HG02970 (cell line): ENCODE data around the gene BOLA1.
"Not testable (repeated sequence)": the region's sequence is repeated elsewhere in the genome, so short reads cannot be mapped to it uniquely, and the experiment has no call there.

Experiments
- ATAC-seq: cut with Tn5 transposase; IDR thresholded peaks from one replicate; pipeline ENCODE4 v1.9.1; 2021; ENCODE audit warnings: mild to moderate bottlenecking, moderate library complexity, moderate number of reproducible peaks; ENCODE audit not compliant: unreplicated experiment, low FRiP score

BOLA1 gene

GRCh38 chr1:149927563-149928400 is 28.4 kb downstream of the BOLA1 start, which contains the start of gene SF3B4:
Gene SF3B4 (minus strand): TSS chr1:149927803. CDS start chr1:149927759, 44 bp downstream.
- peak; percentile 85 for ATAC-seq

- no peak for ATAC-seq
Measured at GRCh38 chr1:149928401-149928724, 29.0 kb downstream of the BOLA1 start.

- no peak for ATAC-seq
Measured at GRCh38 chr1:149929856-149930255, 30.5 kb downstream of the BOLA1 start.

GRCh38 chr1:149931212-149931790 is 31.9 kb downstream of the BOLA1 start:
- no peak for ATAC-seq

GRCh38 chr1:149932474-149932873 is 33.1 kb downstream of the BOLA1 start:
- ATAC-seq = no peak

GRCh38 chr1:149933208-149933607 is 33.8 kb downstream of the BOLA1 start:
- ATAC-seq = no peak

GRCh38 chr1:149934356-149934755 is 35.0 kb downstream of the BOLA1 start:
- ATAC-seq = no peak

GRCh38 chr1:149936170-149936991 is 37.0 kb downstream of the BOLA1 start, which contains the start of gene MTMR11:
Gene MTMR11 (minus strand): TSS chr1:149936879. CDS start chr1:149936647, 232 bp downstream.
- ATAC-seq = no peak

- no peak for ATAC-seq
Measured at GRCh38 chr1:149936992-149937705, 37.8 kb downstream of the BOLA1 start.

GRCh38 chr1:149937759-149938158 is 38.4 kb downstream of the BOLA1 start:
- no peak for ATAC-seq

GRCh38 chr1:149938668-149939003 is 39.3 kb downstream of the BOLA1 start:
- ATAC-seq = not testable (repeated sequence)

- ATAC-seq = no peak
Measured at GRCh38 chr1:149940427-149940826, 41.1 kb downstream of the BOLA1 start.

- no peak for ATAC-seq
Measured at GRCh38 chr1:149942207-149942606, 42.8 kb downstream of the BOLA1 start.

- no peak for ATAC-seq
Measured at GRCh38 chr1:149942885-149943284, 43.5 kb downstream of the BOLA1 start.

GRCh38 chr1:149945206-149945605 is 45.8 kb downstream of the BOLA1 start:
- ATAC-seq = no peak

- no peak for ATAC-seq
Measured at GRCh38 chr1:149949911-149950310, 50.5 kb downstream of the BOLA1 start.
